Stimulated activated CD4-positive, alpha-beta T cell treated with anti-CD3 and anti-CD28 coated beads, Interleukin-12 subunit alpha, Interleukin-12 subunit beta, amount 100 ng/mL, for 4 hours (primary cell): ENCODE results near the gene PCDH9.

Experiments used
- DNase-seq: peaks from one replicate; pipeline ENCODE4 v3.0.0-alpha.2; 2020

Gene PCDH9

DNA sequence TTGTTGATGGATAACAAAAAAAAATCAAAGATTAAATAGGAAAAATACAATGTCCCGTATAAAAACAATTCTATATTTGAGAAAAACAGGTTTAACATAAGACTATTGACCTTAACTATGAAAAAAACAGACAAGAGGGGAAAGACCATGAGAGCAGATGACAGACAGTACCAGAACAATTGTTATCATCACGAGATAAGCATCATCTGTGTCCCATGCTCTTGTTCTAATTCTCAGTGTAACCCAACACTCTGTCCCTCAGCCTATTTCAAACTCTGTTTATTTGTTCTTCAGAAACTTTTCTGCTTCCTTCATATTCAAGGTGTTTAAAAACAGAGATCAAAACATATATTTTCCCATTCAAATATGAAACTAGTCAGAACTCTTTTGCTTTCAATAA is 216.4 kb downstream of the PCDH9 start:
- DNase-seq = no peak

DNA sequence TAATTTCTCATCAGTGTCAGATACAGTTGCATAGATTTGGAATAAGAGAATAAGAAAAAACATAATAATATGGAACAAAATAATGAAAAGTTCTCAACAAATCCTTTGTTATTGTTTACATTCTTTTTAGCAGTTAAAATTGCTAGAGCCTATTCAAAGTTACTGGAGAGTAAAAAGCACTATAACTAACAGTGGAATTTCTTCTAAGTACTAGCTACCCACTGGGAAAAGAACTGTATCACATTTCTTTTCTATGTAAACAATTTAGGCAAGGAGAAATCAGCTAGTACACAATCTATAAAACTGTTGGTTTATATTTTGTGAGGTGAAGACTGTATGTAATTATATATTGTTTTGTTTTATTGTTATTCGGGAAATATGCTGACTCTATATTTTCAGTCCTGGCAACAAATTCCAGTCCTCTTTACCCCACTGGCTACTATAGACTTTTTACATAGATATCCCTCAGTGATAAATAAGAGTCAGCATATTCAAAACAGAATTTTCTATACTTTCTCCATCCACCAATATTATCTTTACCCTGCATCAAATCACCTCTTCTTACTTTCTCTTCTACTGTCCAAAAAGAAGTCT is 222.0 kb downstream of the PCDH9 start:
- DNase-seq = no peak

DNA sequence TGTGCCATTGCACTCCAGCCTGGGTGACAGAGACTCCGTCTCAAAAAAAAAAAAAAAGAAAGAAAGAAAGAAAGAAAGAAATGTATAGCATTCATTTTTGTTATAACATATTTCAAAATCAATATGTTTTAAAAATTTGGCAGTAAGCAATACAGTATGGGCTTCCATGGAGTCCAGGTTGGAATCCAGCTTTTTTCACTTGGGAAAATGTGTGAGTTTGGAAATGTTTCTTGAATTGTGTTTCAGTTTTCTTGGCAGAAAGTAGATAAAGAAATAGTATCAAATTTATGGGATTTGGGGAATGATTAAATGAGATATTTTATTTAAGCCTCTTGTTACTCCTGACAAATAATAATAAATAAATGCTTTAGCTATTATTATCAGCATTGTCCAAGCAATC is 225.6 kb downstream of the PCDH9 start:
- DNase-seq = no peak

DNA sequence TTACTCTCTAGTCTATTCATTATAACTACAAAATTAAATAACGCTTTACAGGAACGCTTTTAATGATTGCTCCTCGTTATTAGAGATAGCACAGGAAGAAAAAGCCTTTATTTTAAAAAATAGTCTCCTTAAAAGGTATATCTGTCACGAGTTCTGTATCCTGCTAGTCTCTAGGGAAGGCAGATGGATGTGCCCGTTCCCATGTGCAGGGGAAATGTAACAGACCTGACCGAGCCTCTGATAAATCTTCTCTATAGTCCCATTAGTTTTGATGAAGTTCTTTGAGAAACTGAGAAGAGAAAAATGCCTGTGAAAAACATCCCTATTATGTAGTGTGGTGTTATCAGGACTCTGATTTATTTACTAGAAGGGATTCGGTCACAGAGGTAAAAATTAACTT is 226.4 kb downstream of the PCDH9 start:
- DNase-seq = no peak

DNA sequence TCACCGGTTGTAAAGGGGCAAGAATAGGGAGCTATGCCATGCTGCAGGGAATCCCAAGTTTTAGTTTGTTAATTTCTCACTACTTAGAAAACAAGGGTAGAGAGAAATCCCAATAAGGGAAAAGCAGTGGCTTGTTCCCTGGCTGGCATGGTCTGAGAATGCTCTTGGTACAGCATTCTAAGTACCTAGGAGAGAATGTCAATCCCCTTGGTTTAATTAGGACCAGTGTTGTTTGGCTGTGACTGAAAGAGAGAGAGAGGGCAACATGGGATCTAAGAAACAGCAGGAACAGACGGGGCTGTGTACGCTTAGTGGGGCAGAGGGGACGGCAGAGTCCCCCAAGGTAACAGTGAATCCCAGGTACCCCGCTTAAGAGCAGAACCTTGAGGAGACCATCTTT is 228.8 kb downstream of the PCDH9 start:
- no peak for DNase-seq

DNA sequence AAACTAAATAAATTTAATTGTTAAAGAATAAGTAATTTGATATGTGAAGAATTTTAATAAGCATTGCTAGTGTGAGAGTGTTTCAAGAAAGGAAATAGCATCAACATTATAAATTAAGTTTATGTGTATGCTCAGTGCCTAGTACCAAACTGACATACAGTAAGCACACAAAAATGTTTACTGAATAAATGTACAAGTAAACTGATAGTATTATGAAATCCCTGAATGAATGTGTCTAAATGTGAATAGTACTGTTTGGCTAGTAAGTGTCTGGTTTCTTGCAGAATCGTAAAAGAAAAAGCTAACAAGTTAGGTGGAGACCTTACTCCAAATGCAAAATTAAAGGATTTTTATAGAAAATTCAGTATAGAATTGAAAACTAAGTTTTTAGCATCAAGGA is 233.6 kb downstream of the PCDH9 start:
- DNase-seq = no peak

DNA sequence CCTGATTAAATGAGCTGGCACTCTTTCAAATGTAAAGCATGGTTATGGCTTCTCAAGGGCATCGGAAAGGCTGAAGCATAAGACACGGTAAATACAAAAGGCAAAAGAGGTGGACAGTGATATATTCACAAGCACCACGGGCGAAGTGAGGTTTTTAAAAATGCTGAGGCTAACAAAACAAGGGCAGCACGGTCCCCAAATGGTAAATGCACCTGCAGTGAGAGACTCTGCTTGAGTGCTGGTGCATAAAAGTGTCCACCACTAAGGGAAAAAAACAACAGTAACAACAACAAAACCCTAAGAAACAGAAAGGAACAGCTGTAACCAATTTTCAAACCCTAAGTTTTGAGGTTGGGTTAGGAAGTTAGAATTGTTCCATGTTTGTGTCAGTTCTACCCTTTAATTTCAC is 234.9 kb downstream of the PCDH9 start:
- DNase-seq = no peak

DNA sequence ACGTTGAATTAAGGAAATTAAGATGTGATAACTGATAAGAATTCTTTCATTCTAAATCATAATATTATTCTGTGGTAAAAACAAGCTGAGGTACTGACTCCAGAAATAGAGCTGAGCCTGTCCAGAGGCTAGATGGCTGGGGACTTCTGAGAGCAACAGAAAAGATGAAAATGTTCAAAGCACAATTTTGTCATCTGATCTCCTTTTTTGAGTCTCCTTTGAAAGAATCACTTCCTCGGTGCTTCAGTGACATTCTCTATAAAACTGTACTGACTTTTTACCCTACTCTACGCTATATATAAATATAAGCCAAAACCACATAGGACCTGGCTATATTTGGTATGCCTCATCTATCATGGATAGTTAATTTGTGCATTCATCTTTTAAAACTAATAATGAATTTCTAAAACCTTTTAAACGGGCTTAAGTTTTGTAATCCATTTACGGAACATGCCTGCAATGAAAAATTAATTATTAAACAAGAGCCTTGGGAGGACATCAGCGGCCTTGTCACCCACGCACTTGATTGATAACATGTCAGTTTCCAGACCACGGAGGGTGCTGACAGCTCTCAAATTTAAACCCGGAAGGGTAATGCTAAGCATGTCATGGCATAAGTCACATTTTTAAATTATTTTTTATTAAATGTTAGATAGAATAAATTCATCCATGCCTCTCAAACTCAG is 235.5 kb downstream of the PCDH9 start:
- no peak for DNase-seq

DNA sequence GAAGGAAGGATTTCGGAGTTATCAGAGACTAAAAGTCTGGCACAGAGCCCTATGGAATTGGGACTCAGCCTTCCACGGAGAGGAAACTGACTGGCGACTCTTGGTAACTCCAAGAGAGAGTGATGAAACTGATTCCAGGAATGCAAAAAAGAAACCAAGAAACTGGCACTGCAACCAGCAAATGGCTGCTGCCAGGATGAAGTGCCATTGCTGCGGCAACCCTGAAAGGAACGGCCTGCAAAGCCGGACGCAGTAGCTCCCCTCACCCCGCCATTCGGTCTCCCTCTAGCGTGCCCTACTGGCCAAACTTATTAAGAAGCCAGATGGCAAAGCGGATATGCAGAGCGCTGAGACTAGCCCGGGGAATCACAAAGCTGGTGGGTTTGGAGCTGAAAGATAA is 236.0 kb downstream of the PCDH9 start:
- no peak for DNase-seq

DNA sequence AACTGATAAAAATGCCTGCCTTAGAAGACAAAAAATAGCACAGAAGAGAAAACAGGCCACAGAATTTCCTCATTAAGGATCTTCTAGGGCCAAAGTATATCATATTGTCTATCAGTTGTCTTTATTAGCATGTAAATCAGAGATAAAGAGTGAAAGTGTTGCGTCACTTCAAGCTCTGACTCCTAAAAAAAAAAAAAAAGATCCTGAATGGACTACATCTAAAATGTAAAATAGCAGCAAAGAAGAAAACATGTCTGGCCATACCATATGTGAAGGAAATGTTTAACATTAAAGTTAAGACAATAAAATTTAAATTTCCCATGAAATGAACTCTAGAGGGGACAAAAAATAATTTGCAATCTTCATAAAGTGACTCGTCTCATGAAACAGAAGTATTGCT is 237.4 kb downstream of the PCDH9 start:
- DNase-seq = no peak

DNA sequence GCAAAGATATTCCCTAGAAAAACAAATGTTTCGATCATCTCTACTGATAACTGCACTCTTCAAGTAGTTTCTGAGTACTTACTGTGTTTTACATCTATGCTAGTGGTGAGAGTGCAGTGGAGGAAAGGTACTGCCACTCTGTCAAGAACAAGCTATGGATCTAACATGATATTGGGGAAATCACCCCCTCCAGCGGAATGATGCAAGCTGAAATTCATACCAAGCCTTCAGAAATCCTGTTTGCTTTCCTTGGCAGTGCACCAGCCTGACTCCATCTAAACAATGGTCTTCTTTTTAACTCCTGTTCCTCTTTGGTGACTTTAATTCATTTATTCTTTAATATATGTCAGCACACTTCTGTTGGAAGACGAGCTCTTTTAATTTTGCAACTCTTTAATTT is 238.0 kb downstream of the PCDH9 start:
- DNase-seq = no peak

DNA sequence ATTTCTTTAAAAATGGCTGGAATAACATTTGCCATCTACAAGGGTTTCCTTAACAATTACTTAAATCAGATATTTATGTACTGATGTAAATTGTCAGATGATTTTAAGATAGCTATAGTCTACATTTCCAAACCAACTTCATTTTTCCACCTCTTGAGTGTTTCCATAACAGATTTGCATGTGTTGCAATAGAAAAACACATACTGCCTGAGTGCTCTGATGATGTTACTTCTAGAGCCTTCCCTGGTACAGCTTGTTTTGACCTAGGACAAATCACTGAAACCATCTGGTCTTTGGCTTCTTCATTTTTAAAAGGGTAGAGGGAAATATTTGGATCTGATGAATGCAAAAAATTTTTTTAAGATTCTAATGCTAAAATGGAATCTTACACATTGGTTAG is 245.9 kb downstream of the PCDH9 start:
- DNase-seq = no peak

DNA sequence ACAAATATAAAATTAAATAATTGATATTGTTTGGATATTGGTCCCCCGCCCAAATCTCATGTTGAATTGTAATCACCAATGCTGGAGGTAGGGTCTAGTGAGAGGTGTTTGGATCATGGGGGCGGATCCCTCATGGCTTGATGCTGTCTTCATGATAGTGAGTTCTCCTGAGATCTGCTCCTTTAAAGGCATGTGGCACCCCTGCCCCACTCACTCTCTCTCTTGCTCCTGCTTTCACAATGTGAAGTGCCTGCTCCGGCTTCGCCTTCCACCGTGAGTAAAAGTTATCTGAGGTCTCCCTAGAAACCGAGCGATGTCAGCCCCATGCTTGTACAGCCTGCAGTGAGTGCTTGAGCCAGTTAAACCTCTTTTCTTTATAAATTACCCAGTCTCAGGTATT is 248.2 kb downstream of the PCDH9 start:
- DNase-seq = no peak

DNA sequence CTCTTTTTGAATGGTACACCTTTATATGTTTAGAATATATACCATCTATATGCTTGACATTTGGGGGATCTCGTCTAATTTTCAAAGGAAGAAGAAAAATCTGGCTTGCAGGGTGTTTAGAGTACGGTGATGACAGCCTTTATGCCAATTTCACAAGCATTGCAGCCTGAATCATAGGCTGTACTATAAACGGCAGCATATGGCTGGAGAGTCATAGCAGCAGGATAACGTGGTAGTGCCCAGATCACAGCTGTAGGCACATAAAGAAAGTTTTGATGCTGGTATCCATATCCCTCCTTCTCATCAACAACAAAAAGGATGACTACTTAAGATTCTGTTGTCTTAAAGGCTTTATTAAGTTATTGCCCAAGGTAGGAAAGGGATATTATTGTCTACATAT is 253.0 kb downstream of the PCDH9 start:
- no peak for DNase-seq

DNA sequence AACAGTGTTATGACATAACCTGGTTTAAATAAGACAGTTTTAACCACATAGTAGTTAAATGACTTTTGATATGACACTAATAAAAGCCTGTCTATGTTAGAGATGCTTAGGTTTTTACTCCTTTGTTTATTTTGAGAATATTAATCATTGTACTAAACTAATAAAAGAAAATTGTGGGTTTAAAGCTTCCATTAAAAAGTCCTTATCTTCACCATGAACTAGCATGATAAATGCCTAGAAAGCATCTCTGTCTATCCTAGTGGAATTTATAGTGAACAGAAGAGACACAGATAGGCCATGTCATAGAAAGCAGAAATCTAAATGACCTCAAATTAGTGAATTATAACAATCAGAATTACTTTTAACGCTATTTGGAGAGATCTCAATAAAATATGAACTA is 255.2 kb downstream of the PCDH9 start:
- no peak for DNase-seq

DNA sequence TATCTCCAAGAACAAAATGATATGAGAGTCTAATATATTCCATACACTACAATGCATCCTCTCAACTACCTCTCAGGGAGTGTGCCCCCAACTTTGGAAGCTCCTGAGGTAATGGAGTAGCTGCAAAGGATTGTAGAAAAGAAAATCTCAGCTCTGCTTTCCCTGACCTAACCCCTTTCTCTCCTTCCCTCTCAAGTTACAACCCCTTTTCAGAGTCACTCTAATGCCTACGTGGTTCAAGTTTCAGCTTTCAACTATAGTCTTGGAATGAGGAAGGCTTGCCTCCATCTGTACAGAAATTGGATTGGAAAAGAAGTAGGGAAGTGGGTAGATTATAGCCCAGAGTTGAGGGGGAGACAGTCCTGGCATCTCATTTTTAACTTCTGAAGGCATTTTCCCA is 256.0 kb downstream of the PCDH9 start:
- DNase-seq = no peak

DNA sequence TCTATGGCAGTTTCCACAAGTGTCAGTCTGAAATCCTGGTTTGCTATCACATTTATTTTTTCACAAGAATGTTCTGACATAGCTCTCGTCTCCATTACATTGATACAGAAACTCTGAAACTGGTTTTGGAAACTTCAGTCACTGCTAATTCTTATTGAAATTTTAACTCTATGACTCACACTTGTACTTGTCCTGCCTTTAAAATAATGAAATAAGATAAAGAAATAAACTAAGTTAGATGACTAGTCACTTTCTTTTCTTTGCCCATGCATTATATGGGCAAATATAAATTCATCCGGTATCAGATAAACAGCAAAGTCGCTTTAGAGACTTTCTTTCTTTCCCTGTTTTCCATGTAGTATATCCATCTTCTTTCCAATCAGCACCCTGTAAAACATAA is 257.5 kb downstream of the PCDH9 start:
- no peak for DNase-seq

DNA sequence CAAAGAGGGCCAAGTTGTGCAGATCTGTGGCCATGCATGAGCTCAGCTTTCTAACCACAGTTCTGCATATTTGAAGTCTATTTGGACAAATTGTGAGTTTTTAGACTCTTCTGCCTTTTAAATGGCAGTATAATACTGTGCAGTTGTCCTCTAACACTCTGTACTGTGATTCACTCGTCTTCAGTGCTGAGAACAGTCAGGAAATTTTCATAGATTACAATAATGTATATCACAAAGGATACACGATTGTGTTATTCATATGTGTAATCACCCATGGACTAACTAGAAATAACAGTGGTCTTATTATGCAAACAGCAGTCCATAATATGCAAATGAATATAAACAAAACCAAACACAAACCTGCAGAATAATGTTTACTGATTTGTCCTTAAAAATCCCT is 259.1 kb downstream of the PCDH9 start:
- DNase-seq = no peak

DNA sequence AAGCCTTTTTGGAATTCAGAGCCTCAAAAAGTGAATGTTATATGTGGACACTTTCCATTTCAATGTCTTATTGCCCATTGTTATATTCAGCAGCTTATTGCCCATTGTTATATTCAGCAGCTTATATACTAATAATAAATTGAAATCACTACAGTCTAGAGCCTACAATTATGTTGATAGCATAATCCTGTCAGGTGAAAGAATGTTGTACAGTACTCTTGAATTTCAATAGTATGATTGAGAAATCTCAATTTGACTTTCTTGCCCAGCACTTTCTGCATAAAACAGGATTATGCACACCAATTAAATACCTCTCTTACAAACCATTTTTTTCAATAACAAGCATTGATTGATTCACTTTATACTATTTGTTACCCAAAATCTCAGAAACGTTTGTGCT is 260.8 kb downstream of the PCDH9 start:
- DNase-seq = no peak

DNA sequence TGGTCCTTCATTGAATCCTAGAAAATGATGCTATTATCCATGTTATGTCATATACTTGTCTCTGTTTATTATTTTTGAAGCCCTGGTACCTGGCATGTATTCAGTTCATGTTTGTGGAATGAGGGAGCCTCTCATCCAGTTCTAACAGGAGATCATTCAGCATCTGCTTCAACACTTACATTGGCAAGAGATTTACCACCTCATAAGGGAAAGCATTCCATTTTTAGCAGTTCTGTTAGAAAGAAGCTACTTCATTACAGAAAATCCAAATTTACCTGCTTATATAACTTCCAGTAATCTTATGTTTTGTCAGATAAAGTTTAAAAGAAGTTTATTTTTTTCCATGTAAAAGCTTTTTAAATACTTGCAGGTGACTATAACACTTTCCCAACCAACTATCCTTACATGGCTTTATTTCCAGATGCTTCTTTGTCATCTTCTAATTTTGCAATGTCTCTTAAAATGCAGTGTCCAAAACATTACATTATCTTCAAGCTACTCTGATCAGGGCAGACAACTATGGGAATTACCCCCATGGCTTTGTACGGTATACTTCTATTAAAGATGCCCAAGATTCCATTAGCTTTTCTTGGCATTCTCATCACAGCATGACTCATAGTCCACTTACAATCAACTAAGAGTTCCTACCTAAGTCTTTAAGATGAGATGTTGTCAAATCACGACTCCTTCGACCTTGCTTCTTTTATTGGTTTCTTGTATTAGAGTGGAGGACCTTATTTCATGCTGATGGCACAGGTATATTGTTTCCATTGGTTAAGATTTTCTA is 262.1 kb downstream of the PCDH9 start:
- no peak for DNase-seq

DNA sequence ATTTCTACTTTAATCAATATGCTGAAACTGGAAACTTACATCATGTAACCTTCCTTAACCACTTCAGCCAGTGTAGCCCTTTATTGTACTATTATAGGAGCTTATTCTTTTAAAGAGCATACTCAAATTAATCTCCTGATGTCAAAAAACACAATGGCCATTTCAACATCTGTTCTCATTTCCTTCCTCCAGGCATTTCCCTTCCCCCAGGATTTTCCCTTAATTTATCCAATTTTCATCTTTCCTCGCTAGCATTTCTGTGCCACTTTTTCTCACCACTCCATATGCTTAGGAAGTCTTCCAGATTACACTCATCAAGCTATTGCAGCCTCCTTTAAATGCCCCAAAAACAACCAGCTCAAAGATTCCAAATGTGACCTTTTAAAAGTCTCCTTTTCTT is 265.0 kb downstream of the PCDH9 start:
- DNase-seq = no peak

DNA sequence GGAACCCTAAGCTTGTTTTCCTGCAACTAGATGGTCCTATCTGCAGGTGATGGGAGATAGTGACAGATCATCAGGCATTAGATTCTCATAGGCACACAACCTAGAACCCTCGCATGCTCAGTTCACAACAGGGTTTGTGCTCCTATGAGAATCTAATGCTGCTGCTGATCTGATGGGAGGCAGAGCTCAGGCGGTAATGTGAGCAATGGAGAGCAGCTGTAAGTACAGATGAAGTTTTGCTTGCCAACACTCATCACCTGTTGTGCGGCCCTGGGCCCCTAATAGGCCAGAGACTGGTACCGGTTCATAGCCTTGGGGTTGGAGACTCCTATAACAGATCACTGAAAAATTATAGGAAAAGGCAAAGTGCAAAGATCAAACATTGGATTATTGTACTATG is 267.2 kb downstream of the PCDH9 start:
- no peak for DNase-seq

DNA sequence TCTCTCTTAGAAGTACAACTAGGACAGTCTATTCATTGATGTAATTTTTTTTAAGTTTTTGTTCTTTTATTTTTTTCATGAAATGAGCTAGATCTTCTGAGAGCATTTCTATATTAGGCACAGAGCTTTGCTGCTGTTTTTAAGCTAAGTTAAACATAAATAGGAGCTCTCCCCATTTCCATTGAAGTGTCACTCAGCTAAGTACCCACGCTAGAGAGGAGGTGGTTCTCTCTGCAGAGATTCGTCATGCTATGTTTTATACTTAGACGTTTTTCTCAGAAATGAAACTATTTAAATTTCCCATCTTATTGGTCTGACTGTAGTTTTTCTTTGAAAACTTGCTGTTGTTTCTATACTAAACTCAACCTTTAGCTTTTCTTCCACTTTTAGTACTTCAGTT is 271.5 kb downstream of the PCDH9 start:
- DNase-seq = no peak

DNA sequence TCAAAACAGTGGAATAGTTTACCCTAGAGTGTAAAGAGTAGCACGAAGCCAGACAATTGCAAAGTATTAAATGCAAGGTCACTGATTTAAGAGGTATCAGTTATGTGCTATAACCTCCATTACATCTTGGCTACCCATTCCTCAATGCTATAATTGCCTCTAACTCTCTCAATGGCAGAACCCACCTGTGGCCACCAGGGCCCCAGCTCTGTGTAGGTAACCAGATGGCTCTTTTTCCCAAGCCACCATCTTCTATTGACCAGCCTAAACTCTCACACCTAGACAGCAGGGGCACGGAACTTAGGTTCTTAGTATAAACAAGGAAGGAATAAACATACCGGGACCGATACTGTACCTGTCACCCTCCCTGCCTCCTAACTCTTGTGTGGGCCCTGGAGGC is 277.6 kb downstream of the PCDH9 start:
- no peak for DNase-seq

DNA sequence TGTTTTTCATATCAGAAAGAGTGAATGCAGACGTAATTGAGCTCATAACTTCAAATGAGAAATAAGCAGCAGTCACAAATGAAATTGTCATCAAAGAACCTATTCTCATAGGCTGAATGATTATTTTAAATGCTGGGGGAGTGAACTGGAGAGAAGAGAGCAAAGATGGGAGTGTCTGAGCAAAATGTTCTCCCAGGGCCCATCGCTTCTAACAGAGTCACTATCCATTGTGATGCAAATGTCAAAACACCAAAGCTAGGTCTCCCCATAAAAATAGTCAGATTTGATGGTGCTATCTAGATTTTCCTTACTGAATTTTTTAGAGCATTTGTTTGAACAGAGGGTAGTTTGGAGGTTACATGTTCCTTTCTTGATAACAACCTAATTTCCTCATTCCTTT is 278.7 kb downstream of the PCDH9 start:
- no peak for DNase-seq
